Measurements from ENCODE around the gene PFKL.

PFKL gene

DNA sequence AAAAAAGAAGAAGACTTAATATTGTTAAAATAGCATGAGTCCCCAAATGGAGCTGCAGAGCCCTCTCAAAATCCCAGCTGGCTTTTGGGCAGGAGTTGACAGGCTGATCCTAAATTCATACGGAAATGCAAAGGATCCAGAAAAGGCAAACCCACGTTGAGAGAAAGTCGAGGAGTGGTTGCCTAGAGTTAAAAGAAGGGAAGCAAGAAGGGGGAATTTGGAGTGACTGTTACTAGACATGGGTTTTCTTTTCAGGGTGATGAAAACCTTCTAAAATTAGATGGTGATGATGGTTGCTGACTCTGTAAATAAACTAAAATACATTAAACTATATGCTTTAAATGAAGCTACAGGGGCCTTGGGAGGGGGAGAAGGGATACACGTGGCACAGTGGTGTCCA lies 39.8 kb upstream of the PFKL start:
- no peak for DNase-seq (ENCODE audit: low read depth)
- H3K4me3 ChIP-seq (ENCODE audit: low read depth, low read length), result no peak overlapping the region
- TF ChIP-seq, protein P1, sequence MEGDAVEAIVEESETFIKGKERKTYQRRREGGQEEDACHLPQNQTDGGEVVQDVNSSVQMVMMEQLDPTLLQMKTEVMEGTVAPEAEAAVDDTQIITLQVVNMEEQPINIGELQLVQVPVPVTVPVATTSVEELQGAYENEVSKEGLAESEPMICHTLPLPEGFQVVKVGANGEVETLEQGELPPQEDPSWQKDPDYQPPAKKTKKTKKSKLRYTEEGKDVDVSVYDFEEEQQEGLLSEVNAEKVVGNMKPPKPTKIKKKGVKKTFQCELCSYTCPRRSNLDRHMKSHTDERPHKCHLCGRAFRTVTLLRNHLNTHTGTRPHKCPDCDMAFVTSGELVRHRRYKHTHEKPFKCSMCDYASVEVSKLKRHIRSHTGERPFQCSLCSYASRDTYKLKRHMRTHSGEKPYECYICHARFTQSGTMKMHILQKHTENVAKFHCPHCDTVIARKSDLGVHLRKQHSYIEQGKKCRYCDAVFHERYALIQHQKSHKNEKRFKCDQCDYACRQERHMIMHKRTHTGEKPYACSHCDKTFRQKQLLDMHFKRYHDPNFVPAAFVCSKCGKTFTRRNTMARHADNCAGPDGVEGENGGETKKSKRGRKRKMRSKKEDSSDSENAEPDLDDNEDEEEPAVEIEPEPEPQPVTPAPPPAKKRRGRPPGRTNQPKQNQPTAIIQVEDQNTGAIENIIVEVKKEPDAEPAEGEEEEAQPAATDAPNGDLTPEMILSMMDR (IDR thresholded peaks at IDR 0.05; ENCODE audit: low read depth, low read length, missing control alignments), result no peak
- in situ Hi-C loops (cut with HindIII; ENCODE audit: low sequenced_read_pairs), result no loop called here

DNA sequence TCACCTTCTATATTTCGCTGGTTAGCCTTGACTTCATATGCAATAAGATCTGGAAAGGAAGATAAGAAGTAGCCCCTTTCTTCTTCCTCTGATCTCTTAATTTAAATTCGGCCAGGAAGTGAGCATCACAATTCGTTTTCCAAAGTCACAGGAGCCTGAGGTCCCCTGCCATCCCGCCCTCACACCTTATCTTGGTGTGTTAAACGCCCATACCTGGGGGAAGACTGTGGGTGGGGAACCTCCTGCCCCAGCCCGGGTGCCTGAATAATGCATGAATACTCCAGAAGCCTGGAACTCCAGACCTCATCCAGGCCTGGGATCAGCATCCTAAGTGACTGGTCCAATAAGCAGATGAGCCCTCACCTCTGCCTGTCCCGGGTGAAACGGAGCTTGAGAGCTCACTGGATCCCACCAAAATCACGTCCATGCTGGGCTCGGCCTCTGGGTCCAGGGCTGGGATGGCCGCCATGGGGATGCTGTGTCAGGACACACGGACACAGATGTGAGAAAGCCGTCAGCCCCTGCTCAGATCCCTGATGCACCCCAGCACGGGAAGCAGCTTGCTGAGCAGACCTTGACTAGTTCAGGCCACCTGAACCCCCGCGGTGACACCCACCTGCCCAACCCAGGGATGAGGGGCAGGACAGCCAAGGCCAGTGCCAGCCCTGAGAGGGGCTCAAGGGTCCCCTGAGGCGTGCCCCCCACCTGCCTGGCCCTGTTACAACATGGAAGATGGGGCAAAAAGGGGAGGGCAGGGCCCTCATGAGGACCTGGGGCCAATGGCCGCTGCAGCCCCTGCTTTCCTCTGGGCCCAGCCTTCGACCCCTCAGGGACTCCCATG lies 38.8 kb upstream of the PFKL start:
- in situ Hi-C loops (cut with HindIII; ENCODE audit: low sequenced_read_pairs), result no loop called here
- H3K4me3 ChIP-seq (ENCODE audit: low read depth, low read length), result no peak overlapping the region
- TF ChIP-seq, protein P1 (IDR thresholded peaks at IDR 0.05; ENCODE audit: low read depth, low read length, missing control alignments), result no peak
- no peak for DNase-seq (ENCODE audit: low read depth)

DNA sequence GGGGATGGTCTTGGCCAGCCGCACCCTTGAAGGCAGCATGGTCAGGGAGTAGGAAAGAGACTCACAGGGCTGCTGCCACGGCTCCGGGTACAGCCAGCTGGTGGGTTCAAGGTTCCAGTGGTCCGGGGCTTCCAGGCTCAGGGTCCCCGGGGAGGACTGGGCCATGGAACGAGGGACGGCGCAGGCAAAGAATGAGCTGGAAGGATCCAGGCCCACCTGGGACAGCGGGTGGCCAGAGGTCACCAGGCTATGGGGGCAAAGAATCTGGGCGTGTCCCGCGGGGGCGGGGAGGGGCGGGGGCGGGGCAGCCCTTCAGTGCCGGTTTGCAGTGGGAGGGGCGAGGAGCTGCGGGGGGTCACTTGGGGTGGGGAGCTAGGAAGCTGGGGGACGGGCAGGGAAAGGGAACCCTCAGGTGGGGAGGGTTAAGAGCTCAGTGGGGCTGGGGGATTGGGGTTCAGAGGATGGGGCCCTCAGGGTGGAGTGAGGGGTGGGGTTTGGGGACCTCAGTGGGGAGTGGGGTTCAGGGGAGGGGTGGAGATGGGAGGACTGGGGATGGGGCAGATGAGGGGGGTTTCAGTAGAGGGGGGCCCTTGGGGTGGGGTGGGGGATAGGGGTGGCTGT lies 38.1 kb upstream of the PFKL start, which contains the start of gene DNMT3L:
TSS of gene DNMT3L (minus strand) at position 223 of the 621 bp plus-strand sequence. CDS start 638 bp downstream, outside the sequence.
- in situ Hi-C loops (cut with HindIII; ENCODE audit: low sequenced_read_pairs), result no loop called here
- TF ChIP-seq, protein P1 (IDR thresholded peaks at IDR 0.05; ENCODE audit: low read depth, low read length, missing control alignments), result no peak
- DNase-seq (ENCODE audit: low read depth), result no peak
- no peak within 1 kb of the TSS for H3K4me3 ChIP-seq (ENCODE audit: low read depth, low read length)

DNA sequence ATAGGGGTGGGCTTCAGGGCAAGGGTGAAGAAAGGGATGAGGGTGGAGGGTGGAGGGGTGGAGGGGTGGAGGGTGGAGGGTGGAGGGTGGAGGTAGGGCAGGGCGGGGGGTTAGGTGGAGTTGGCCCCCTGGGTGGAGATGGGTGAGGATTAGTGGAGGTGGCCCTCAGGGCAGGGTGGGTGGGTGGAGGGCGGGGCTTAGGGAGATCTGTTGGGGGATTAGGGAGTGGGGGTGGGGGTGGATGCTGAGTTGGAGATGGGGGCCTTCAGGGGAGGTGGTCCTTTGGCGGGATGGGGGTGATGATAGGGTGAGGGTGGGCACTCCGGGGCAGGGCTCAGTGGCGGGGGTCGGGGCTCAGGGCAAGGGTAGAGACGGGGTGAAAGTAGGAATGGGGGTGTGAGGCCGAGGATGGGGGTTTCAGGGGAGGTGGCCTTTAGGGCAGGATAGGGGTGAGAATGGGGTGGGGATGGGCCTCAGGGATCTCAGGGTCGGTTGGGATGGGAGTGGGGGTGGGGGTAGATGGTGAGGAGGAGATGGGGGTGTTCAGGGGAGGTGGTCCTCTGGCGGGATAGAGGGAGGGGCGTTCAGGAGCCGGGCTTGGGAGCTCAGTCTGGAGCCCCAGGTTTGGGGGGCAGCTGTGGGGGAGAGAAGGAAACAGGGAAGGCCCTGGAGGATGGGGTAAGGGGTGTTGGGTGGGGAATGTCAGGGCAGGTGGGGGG lies 37.4 kb upstream of the PFKL start:
- in situ Hi-C loops (cut with HindIII; ENCODE audit: low sequenced_read_pairs), result no loop called here
- no peak for DNase-seq (ENCODE audit: low read depth)
- TF ChIP-seq, protein P1 (IDR thresholded peaks at IDR 0.05; ENCODE audit: low read depth, low read length, missing control alignments), result no peak
- H3K4me3 ChIP-seq (ENCODE audit: low read depth, low read length), result no peak overlapping the region

DNA sequence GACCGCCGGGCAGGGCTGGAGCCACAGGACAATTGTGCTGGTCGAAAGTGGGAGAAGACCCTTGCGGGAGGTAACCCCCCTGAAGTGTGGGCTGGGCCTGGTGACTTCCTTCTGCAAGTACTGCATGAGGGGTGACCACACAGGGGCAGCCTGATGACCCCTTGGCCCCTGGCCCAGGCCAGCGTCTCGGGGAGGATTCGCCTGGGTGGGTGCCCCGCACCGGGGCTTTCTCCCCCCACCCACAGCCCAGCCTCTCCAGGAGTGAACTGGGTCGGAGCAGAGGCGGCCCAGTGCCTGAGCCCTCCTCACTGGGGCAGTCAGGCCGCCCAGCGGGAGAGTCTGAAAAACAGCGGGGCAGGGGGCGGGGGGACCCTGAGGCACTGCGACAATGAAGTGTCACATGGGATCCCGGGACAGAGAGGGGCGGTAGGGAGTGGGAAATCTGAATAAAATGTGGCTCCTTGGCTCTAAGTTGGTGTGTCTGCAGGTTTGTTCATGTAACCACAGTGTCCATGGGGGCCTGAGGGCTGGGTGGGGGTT lies 36.6 kb upstream of the PFKL start:
- H3K4me3 ChIP-seq (ENCODE audit: low read depth, low read length), result no peak overlapping the region
- in situ Hi-C loops (cut with HindIII; ENCODE audit: low sequenced_read_pairs), result no loop called here
- no peak for DNase-seq (ENCODE audit: low read depth)
- TF ChIP-seq, protein P1 (IDR thresholded peaks at IDR 0.05; ENCODE audit: low read depth, low read length, missing control alignments), result no peak

DNA sequence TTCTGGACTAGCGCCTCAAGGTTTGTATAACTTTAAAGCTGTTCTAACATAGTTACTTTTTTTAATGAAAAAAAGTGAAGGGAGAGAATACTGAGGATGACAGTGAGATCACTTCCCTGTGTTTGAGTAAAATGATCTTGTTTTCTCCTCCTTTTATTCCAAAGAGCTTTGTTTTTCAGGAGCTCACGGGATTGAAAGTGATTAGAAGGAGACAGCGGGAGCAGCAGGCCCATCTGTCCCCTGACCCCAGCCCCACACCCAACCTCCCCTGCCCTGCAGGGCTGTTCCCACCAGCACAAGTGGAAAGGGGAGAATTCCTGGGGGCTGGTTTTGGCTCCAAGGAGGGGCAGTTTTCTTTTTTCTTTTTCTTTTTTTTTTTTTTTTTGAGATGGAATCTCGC lies 36.1 kb upstream of the PFKL start:
- TF ChIP-seq, protein P1 (IDR thresholded peaks at IDR 0.05; ENCODE audit: low read depth, low read length, missing control alignments), result no peak
- in situ Hi-C loops (cut with HindIII; ENCODE audit: low sequenced_read_pairs), result no loop called here

More for the DNA sequence above, 36.1 kb upstream of the PFKL start:
- H3K4me3 ChIP-seq (ENCODE audit: low read depth, low read length), result no peak overlapping the region
- no peak for DNase-seq (ENCODE audit: low read depth)

Data from astrocyte of the cerebellum (primary cell).